Measurements from ENCODE around the gene CD2BP2. TPM values are rescaled to one million over a fixed set of nuclear protein-coding genes. Genes with fewer than 3 reads are reported as not detected.
A peak's percentile ranks its signal among the peaks of the same experiment; 100 is the strongest.

Gene CD2BP2
- total and polyA plus RNA-seq, 2 of the 13 experiments (the other 11 are each of a cell fraction or from before 2014, with no cell fraction given) = 24.9 to 54.6 TPM

- no peak for TF ChIP-seq GTF3A (CRISPR knock-in tag; conservative IDR thresholded peaks at IDR 0.05)
- TF ChIP-seq TARDBP (CRISPR knock-in tag; IDR thresholded peaks at IDR 0.05) = peak; percentile 85; the same call in 1 of the 2 replicates
- TF ChIP-seq SP2 (CRISPR knock-in tag; IDR thresholded peaks at IDR 0.05) = no peak; the same call in 1 of the 2 replicates
- TF ChIP-seq, protein P1, sequence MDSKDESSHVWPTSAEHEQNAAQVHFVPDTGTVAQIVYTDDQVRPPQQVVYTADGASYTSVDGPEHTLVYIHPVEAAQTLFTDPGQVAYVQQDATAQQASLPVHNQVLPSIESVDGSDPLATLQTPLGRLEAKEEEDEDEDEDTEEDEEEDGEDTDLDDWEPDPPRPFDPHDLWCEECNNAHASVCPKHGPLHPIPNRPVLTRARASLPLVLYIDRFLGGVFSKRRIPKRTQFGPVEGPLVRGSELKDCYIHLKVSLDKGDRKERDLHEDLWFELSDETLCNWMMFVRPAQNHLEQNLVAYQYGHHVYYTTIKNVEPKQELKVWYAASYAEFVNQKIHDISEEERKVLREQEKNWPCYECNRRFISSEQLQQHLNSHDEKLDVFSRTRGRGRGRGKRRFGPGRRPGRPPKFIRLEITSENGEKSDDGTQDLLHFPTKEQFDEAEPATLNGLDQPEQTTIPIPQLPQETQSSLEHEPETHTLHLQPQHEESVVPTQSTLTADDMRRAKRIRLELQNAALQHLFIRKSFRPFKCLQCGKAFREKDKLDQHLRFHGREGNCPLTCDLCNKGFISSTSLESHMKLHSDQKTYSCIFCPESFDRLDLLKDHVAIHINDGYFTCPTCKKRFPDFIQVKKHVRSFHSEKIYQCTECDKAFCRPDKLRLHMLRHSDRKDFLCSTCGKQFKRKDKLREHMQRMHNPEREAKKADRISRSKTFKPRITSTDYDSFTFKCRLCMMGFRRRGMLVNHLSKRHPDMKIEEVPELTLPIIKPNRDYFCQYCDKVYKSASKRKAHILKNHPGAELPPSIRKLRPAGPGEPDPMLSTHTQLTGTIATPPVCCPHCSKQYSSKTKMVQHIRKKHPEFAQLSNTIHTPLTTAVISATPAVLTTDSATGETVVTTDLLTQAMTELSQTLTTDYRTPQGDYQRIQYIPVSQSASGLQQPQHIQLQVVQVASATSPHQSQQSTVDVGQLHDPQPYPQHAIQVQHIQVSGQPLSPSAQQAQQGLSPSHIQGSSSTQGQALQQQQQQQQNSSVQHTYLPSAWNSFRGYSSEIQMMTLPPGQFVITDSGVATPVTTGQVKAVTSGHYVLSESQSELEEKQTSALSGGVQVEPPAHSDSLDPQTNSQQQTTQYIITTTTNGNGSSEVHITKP (CRISPR knock-in tag; IDR thresholded peaks at IDR 0.05; ENCODE audit: low read depth) = peak; percentile 70; the same call in 1 of the 2 replicates
- TF ChIP-seq ZNF563 (CRISPR knock-in tag; IDR thresholded peaks at IDR 0.05) = peak; percentile 39
- TF ChIP-seq MYNN (CRISPR knock-in tag; IDR thresholded peaks at IDR 0.05; ENCODE audit: low read depth) = no peak
- TF ChIP-seq PCBP2 (optimal IDR thresholded peaks at IDR 0.05; ENCODE audit: low read depth, low read length, poor library complexity, severe bottlenecking) = no peak
- no peak for TF ChIP-seq SMAD1 (CRISPR knock-in tag; IDR thresholded peaks at IDR 0.05; ENCODE audit: borderline replicate concordance, low read depth)
- TF ChIP-seq SP1 (IDR thresholded peaks at IDR 0.05) = no peak
- peak; percentile 44; the same call in 1 of the 2 replicates for TF ChIP-seq SP1 (CRISPR knock-in tag; IDR thresholded peaks at IDR 0.05)
- TF ChIP-seq TAF1 (CRISPR knock-in tag; IDR thresholded peaks at IDR 0.05) = peak; percentile 79
- peak; percentile 81; the same call in 1 of the 2 replicates for TF ChIP-seq ZSCAN9 (CRISPR knock-in tag; IDR thresholded peaks at IDR 0.05; ENCODE audit: borderline replicate concordance)
- peak; percentile 85 for TF ChIP-seq ZNF557 (CRISPR knock-in tag; IDR thresholded peaks at IDR 0.05)
- TF ChIP-seq ZBTB8A (CRISPR knock-in tag; IDR thresholded peaks at IDR 0.05; ENCODE audit: borderline replicate concordance, low read depth) = no peak
- TF ChIP-seq FOXP1 (IDR thresholded peaks at IDR 0.05) = no peak
- peak; percentile 21; the same call in 1 of the 2 replicates for TF ChIP-seq FOXP1 (CRISPR knock-in tag; IDR thresholded peaks at IDR 0.05)
- TF ChIP-seq, protein P2, sequence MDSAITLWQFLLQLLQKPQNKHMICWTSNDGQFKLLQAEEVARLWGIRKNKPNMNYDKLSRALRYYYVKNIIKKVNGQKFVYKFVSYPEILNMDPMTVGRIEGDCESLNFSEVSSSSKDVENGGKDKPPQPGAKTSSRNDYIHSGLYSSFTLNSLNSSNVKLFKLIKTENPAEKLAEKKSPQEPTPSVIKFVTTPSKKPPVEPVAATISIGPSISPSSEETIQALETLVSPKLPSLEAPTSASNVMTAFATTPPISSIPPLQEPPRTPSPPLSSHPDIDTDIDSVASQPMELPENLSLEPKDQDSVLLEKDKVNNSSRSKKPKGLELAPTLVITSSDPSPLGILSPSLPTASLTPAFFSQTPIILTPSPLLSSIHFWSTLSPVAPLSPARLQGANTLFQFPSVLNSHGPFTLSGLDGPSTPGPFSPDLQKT (CRISPR knock-in tag; IDR thresholded peaks at IDR 0.05; ENCODE audit: borderline replicate concordance) = no peak
- no peak for TF ChIP-seq ZNF577 (CRISPR knock-in tag; IDR thresholded peaks at IDR 0.05; ENCODE audit: borderline replicate concordance, low read depth)
- no peak for TF ChIP-seq ZNF552 (CRISPR knock-in tag; IDR thresholded peaks at IDR 0.05; ENCODE audit: borderline replicate concordance)
- TF ChIP-seq GABPA (IDR thresholded peaks at IDR 0.05; ENCODE audit: low read depth, low read length) = 0 out of 2 replicates have a peak, but pooled peaks have one; percentile 4
- TF ChIP-seq GABPA (CRISPR knock-in tag; IDR thresholded peaks at IDR 0.05; ENCODE audit: low read depth) = no peak
- TF ChIP-seq NCOA1 (CRISPR knock-in tag; IDR thresholded peaks at IDR 0.05) = peak; percentile 63; the same call in 1 of the 2 replicates
- TF ChIP-seq NR3C1 (CRISPR knock-in tag; IDR thresholded peaks at IDR 0.05) = no peak
- TF ChIP-seq NFKBIZ (CRISPR knock-in tag; IDR thresholded peaks at IDR 0.05) = no peak
- TF ChIP-seq RELA (CRISPR knock-in tag; IDR thresholded peaks at IDR 0.05) = no peak
- no peak for TF ChIP-seq ZNF367 (CRISPR knock-in tag; IDR thresholded peaks at IDR 0.05; ENCODE audit: borderline replicate concordance)
- TF ChIP-seq FOXK2 (IDR thresholded peaks at IDR 0.05) = no peak
- peak; percentile 89 for TF ChIP-seq ZMYM3 (CRISPR knock-in tag; IDR thresholded peaks at IDR 0.05)
- TF ChIP-seq ZNF333 (CRISPR knock-in tag; IDR thresholded peaks at IDR 0.05; ENCODE audit: borderline replicate concordance) = 0 out of 2 replicates have a peak, but pooled peaks have one; percentile 8
These were observed 19.3 kb downstream of the CD2BP2 start (continued) for GRCh38 chr16:30335598-30336474.
